ENCODE results near the gene CHRM5. TPM values are rescaled to one million over a fixed set of nuclear protein-coding genes. Genes with fewer than 3 reads are reported as not detected.

The CHRM5 gene
- total and polyA plus RNA-seq, 2 of the 8 experiments (the other 6 are each of a cell fraction or from before 2014, with no cell fraction given) = not detected

DNA sequence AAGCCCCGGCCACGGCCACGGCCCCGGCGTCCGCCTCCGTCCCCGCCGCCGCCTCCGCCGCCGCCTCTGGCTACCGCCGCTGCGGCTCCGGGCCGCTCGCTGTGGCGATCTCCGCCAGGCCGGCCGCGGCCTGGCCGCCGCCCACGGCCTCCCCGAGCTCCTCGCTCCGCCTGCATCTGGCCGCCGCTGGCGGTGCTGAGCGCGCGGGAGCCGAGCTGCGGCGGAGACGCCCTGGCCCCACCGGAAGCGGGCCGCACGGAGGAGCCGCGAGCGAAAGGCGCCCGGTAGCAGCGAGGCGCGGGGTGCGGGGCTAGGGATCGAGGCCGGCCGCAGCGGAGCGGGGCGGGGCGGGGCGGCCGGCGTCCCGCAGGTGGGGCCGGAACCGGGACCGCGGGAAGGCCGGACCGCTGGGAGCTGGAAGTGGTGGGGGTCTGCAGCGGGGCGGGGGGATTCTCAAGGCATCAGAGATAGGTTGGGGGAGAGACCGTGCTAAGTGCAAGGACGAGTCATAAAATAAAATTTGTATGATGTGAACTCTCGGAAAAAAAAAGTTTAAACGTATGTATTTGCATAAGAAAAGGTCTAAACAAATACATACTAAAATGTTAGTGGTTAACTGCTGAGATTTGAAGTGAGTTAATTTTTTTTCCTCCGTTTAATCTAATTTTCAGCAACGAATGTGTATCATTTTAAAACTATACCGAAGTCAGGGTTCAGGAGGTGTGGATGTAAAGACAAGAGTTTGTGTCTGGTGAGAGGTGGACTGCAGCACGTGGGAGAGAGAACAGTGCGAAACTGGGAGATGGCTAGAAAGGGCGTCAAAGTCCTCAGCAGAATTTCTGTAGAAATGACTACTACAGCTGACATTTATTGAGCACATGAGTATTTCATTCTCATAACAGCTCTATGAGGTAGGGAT, 70.8 kb downstream of the CHRM5 start, which contains the start of gene AVEN (continued):
- TF ChIP-seq PHF8 (conservative IDR thresholded peaks at IDR 0.05; ENCODE audit: low read depth, low read length) (peak; percentile 14; the same call in 1 of the 2 replicates), RAD21 (IDR thresholded peaks at IDR 0.05 in 1 of 2, conservative IDR thresholded peaks at IDR 0.05 in 1 of 2; ENCODE audit: low read depth in 2 of 2, low read length in 2 of 2) (no peak)
